Mesothelial cell of epicardium (in vitro differentiated cells): Measurements from ENCODE around the gene PLAAT2. TPM values are rescaled to one million over a fixed set of nuclear protein-coding genes. Genes with fewer than 3 reads are reported as not detected.

Source experiments
- DNase-seq, 2 experiments: peaks; one replicate each; pipeline ENCODE4 v3.0.0; 2021; ENCODE audit warnings: low spot score in 2 of 2; ENCODE audit not compliant: unreplicated experiment in 2 of 2
- H3K27ac Mint-ChIP-seq: 2 replicates; pipeline ENCODE4 v1.8.0; 2021; ENCODE audit warnings: mixed read lengths
- H3K27me3 Mint-ChIP-seq: 2 replicates; pipeline ENCODE4 v1.8.0; 2021; ENCODE audit warnings: low read depth, mixed read lengths
- H3K36me3 Mint-ChIP-seq: 2 replicates; pipeline ENCODE4 v1.8.0; 2021; ENCODE audit warnings: mixed read lengths
- H3K4me1 Mint-ChIP-seq: 2 replicates; pipeline ENCODE4 v1.8.0; 2021; ENCODE audit warnings: mixed read lengths
- H3K4me3 Mint-ChIP-seq: 2 replicates; pipeline ENCODE4 v1.8.0; 2021; ENCODE audit warnings: mild to moderate bottlenecking, moderate library complexity, mixed read lengths
- H3K9me3 Mint-ChIP-seq: 2 replicates; pipeline ENCODE4 v1.8.0; 2021; ENCODE audit warnings: mixed read lengths
- CTCF ChIP-seq: fragments of 200-600 bp; sonication (generic); IDR thresholded peaks from one replicate; pipeline ENCODE4 v1.5.0; 2021; ENCODE audit warnings: antibody characterized with exemption; ENCODE audit not compliant: unreplicated experiment
- total RNA-seq: library from RNA; stranded (reverse); gene quantifications from 3 replicates; pipeline ENCODE4 v1.2.1, GENCODE V29; 2021

Gene PLAAT2
- total RNA-seq, 1 donor from 2014 or later = not detected

GRCh38 chr11:63520606-63521170 lies 42.5 kb downstream of the PLAAT2 start:
- H3K9me3 Mint-ChIP-seq = peaks cover 19% of the 10 kb centered on the region
- no peaks in the 10 kb centered on the region for H3K27me3 Mint-ChIP-seq
- no peak overlapping the region for H3K4me3 Mint-ChIP-seq
- H3K4me1 Mint-ChIP-seq = no peaks in the 10 kb centered on the region
- DNase-seq = no peak
- H3K36me3 Mint-ChIP-seq = peaks cover 5% of the 10 kb centered on the region
- no peak overlapping the region for H3K27ac Mint-ChIP-seq
- no peak for TF ChIP-seq CTCF

- H3K36me3 Mint-ChIP-seq = peaks cover 3% of the 10 kb centered on the region
- no peaks in the 10 kb centered on the region for H3K4me1 Mint-ChIP-seq
- no peak for TF ChIP-seq CTCF
- no peak overlapping the region for H3K4me3 Mint-ChIP-seq
- no peak for DNase-seq
- H3K27ac Mint-ChIP-seq = no peak overlapping the region
- H3K27me3 Mint-ChIP-seq = no peaks in the 10 kb centered on the region
- peaks cover 9% of the 10 kb centered on the region for H3K9me3 Mint-ChIP-seq
Observed at GRCh38 chr11:63518548-63518947, 44.6 kb downstream of the PLAAT2 start.

- H3K27ac Mint-ChIP-seq = no peak overlapping the region
- peaks cover 3% of the 10 kb centered on the region for H3K9me3 Mint-ChIP-seq
- no peak for DNase-seq
- no peak overlapping the region for H3K4me3 Mint-ChIP-seq
- no peaks in the 10 kb centered on the region for H3K36me3 Mint-ChIP-seq
- H3K4me1 Mint-ChIP-seq = no peaks in the 10 kb centered on the region
- H3K27me3 Mint-ChIP-seq = no peaks in the 10 kb centered on the region
- no peak for TF ChIP-seq CTCF
Observed at GRCh38 chr11:63517156-63517555, 46.0 kb downstream of the PLAAT2 start.

- DNase-seq = no peak
- Mint-ChIP-seq H3K4me3 (no peak overlapping the region), H3K9me3 (peaks cover 3% of the 10 kb centered on the region), H3K27me3 (no peaks in the 10 kb centered on the region), H3K4me1 (no peaks in the 10 kb centered on the region), H3K27ac (no peak overlapping the region), H3K36me3 (no peaks in the 10 kb centered on the region)
- TF ChIP-seq CTCF = no peak
Observed at GRCh38 chr11:63516109-63516508, 47.1 kb downstream of the PLAAT2 start.

GRCh38 chr11:63512816-63513215 lies 50.4 kb downstream of the PLAAT2 start:
- no peak for TF ChIP-seq CTCF
- Mint-ChIP-seq H3K4me1 (no peaks in the 10 kb centered on the region), H3K36me3 (no peaks in the 10 kb centered on the region), H3K4me3 (no peak overlapping the region), H3K9me3 (no peaks in the 10 kb centered on the region), H3K27ac (no peak overlapping the region), H3K27me3 (no peaks in the 10 kb centered on the region)
- no peak for DNase-seq
